NCI-H526 treated with DMSO at 0.1 percent for 48 hours (cell line): Measurements from ENCODE around the gene ASAP3.
A peak's percentile ranks its signal among the peaks of the same experiment; 100 is the strongest.

Source experiments
- DNase-seq: peaks from one replicate; lab custom pipeline; 2025; lab: John Stamatoyannopoulos, UW

ASAP3 gene

GRCh38 chr1:23423415-23424292, 60.3 kb downstream of the ASAP3 start:
- DNase-seq: no peak

- no peak for DNase-seq
Measured at GRCh38 chr1:23422941-23423340, 61.0 kb downstream of the ASAP3 start.

- no peak for DNase-seq
Measured at GRCh38 chr1:23422241-23422877, 61.6 kb downstream of the ASAP3 start.

- no peak for DNase-seq
Measured at GRCh38 chr1:23421753-23422240, 62.2 kb downstream of the ASAP3 start.

GRCh38 chr1:23421343-23421742, 62.6 kb downstream of the ASAP3 start:
- DNase-seq: no peak

GRCh38 chr1:23420778-23421177, 63.2 kb downstream of the ASAP3 start:
- no peak for DNase-seq

GRCh38 chr1:23419180-23419579, 64.8 kb downstream of the ASAP3 start:
- DNase-seq: no peak

GRCh38 chr1:23417570-23417969, 66.4 kb downstream of the ASAP3 start:
- DNase-seq: no peak

- DNase-seq: no peak
Measured at GRCh38 chr1:23416964-23417363, 67.0 kb downstream of the ASAP3 start.

- DNase-seq: no peak
Measured at GRCh38 chr1:23408797-23409290, 75.1 kb downstream of the ASAP3 start.

GRCh38 chr1:23407016-23407630, 76.9 kb downstream of the ASAP3 start:
- no peak for DNase-seq

GRCh38 chr1:23405946-23406345, 78.0 kb downstream of the ASAP3 start:
- no peak for DNase-seq

GRCh38 chr1:23403735-23404486, 80.1 kb downstream of the ASAP3 start:
- peak; percentile 69 for DNase-seq

GRCh38 chr1:23403355-23403734, 80.6 kb downstream of the ASAP3 start:
- DNase-seq: no peak

- DNase-seq: no peak
Measured at GRCh38 chr1:23403038-23403336, 81.0 kb downstream of the ASAP3 start.

- DNase-seq: no peak
Measured at GRCh38 chr1:23402286-23403037, 81.5 kb downstream of the ASAP3 start.

- no peak for DNase-seq
Measured at GRCh38 chr1:23401313-23401712, 82.7 kb downstream of the ASAP3 start.

- DNase-seq: no peak
Measured at GRCh38 chr1:23400324-23401114, 83.5 kb downstream of the ASAP3 start.

GRCh38 chr1:23399229-23399628, 84.8 kb downstream of the ASAP3 start:
- DNase-seq: no peak

GRCh38 chr1:23397908-23398307, 86.1 kb downstream of the ASAP3 start:
- no peak for DNase-seq

- DNase-seq: no peak
Measured at GRCh38 chr1:23396380-23396779, 87.6 kb downstream of the ASAP3 start.
